ENCODE data around the gene SH3TC1. TPM values are rescaled to one million over a fixed set of nuclear protein-coding genes. Genes with fewer than 3 reads are reported as not detected.

SH3TC1 gene
- total RNA-seq, 1 donor from 2014 or later = 12.5 TPM

GRCh38 chr4:8283631-8284121, 84.6 kb downstream of the SH3TC1 start:
- Mint-ChIP-seq H3K36me3 (ENCODE audit: insufficient read depth) (no peaks in the 10 kb centered on the region), H3K4me3 (ENCODE audit: low read depth) (no peak overlapping the region), H3K27me3 (no peaks in the 10 kb centered on the region), H3K27ac (no peak overlapping the region), H3K9me3 (ENCODE audit: low read depth) (no peaks in the 10 kb centered on the region), H3K4me1 (ENCODE audit: low read depth) (no peaks in the 10 kb centered on the region)
- no peak for TF ChIP-seq CTCF (IDR thresholded peaks at IDR 0.05; ENCODE audit: unreplicated experiment)
- DNase-seq (ENCODE audit: low spot score, unreplicated experiment) = no peak

GRCh38 chr4:8284391-8284790, 85.3 kb downstream of the SH3TC1 start:
- H3K27me3 Mint-ChIP-seq = no peaks in the 10 kb centered on the region
- no peaks in the 10 kb centered on the region for H3K36me3 Mint-ChIP-seq (ENCODE audit: insufficient read depth)
- no peaks in the 10 kb centered on the region for H3K9me3 Mint-ChIP-seq (ENCODE audit: low read depth)

GRCh38 chr4:8285143-8285975, 86.3 kb downstream of the SH3TC1 start:
- H3K9me3 Mint-ChIP-seq (ENCODE audit: low read depth) = no peaks in the 10 kb centered on the region
- TF ChIP-seq CTCF (IDR thresholded peaks at IDR 0.05; ENCODE audit: unreplicated experiment) = no peak
- no peak for DNase-seq (ENCODE audit: low spot score, unreplicated experiment)
- no peak overlapping the region for H3K4me3 Mint-ChIP-seq (ENCODE audit: low read depth)
- H3K4me1 Mint-ChIP-seq (ENCODE audit: low read depth) = no peaks in the 10 kb centered on the region
- H3K36me3 Mint-ChIP-seq (ENCODE audit: insufficient read depth) = no peaks in the 10 kb centered on the region
- no peak overlapping the region for H3K27ac Mint-ChIP-seq
- H3K27me3 Mint-ChIP-seq = no peaks in the 10 kb centered on the region

More at GRCh38 chr4:8284391-8284790, 85.3 kb downstream of the SH3TC1 start:
- no peak for DNase-seq (ENCODE audit: low spot score, unreplicated experiment)
- Mint-ChIP-seq H3K4me1 (ENCODE audit: low read depth) (no peaks in the 10 kb centered on the region), H3K4me3 (ENCODE audit: low read depth) (no peak overlapping the region), H3K27ac (no peak overlapping the region)
- no peak for TF ChIP-seq CTCF (IDR thresholded peaks at IDR 0.05; ENCODE audit: unreplicated experiment)

- no peak overlapping the region for H3K27ac Mint-ChIP-seq
- no peaks in the 10 kb centered on the region for H3K4me1 Mint-ChIP-seq (ENCODE audit: low read depth)
- H3K9me3 Mint-ChIP-seq (ENCODE audit: low read depth) = no peaks in the 10 kb centered on the region
- no peak for DNase-seq (ENCODE audit: low spot score, unreplicated experiment)
- no peaks in the 10 kb centered on the region for H3K27me3 Mint-ChIP-seq
- TF ChIP-seq CTCF (IDR thresholded peaks at IDR 0.05; ENCODE audit: unreplicated experiment) = no peak
- no peak overlapping the region for H3K4me3 Mint-ChIP-seq (ENCODE audit: low read depth)
- H3K36me3 Mint-ChIP-seq (ENCODE audit: insufficient read depth) = no peaks in the 10 kb centered on the region
Measured at GRCh38 chr4:8285976-8286718, 87.1 kb downstream of the SH3TC1 start.

- H3K36me3 Mint-ChIP-seq (ENCODE audit: insufficient read depth) = no peaks in the 10 kb centered on the region
- H3K4me3 Mint-ChIP-seq (ENCODE audit: low read depth) = no peak overlapping the region
- DNase-seq (ENCODE audit: low spot score, unreplicated experiment) = no peak
- H3K27ac Mint-ChIP-seq = no peak overlapping the region
- H3K4me1 Mint-ChIP-seq (ENCODE audit: low read depth) = no peaks in the 10 kb centered on the region
- no peaks in the 10 kb centered on the region for H3K9me3 Mint-ChIP-seq (ENCODE audit: low read depth)
- no peaks in the 10 kb centered on the region for H3K27me3 Mint-ChIP-seq
- no peak for TF ChIP-seq CTCF (IDR thresholded peaks at IDR 0.05; ENCODE audit: unreplicated experiment)
Measured at GRCh38 chr4:8286719-8287342, 87.7 kb downstream of the SH3TC1 start.
